GM19240 (cell line): ENCODE measurements around the gene MS4A4A.
"Not testable (repeated sequence)": the region's sequence is repeated elsewhere in the genome, so short reads cannot be mapped to it uniquely, and the experiment has no call there.

Experiments used
- DNase-seq: peaks from one replicate; pipeline ENCODE4 v3.0.0; 2011; ENCODE audit warnings: low spot score; ENCODE audit not compliant: insufficient read length

The MS4A4A gene

GRCh38 chr11:60280412-60280811 is at the start of gene MS4A4A:
TSS of gene MS4A4A (plus strand) at chr11:60280666. CDS start at chr11:60280676, 10 bp downstream.
- DNase-seq, result no peak

GRCh38 chr11:60230681-60231080 is 49.8 kb upstream of the MS4A4A start:
- DNase-seq, result no peak

- DNase-seq, result no peak
Measured at GRCh38 chr11:60235321-60235720, 45.1 kb upstream of the MS4A4A start.

GRCh38 chr11:60240662-60241061 is 39.8 kb upstream of the MS4A4A start:
- DNase-seq, result no peak

- no peak for DNase-seq
Measured at GRCh38 chr11:60241786-60242185, 38.7 kb upstream of the MS4A4A start.

GRCh38 chr11:60242740-60243239 is 37.7 kb upstream of the MS4A4A start, which contains the start of gene MS4A4E:
TSS of gene MS4A4E (minus strand) at chr11:60243137. CDS start at chr11:60230055, 13,082 bp downstream.
- DNase-seq, result no peak

- DNase-seq, result no peak
Measured at GRCh38 chr11:60251485-60252212, 28.8 kb upstream of the MS4A4A start.

GRCh38 chr11:60252213-60253108 is 28.0 kb upstream of the MS4A4A start:
- no peak for DNase-seq

GRCh38 chr11:60257956-60258722 is 22.3 kb upstream of the MS4A4A start:
- DNase-seq, result no peak

- no peak for DNase-seq
Measured at GRCh38 chr11:60261014-60261413, 19.5 kb upstream of the MS4A4A start.

- no peak for DNase-seq
Measured at GRCh38 chr11:60263402-60263801, 17.1 kb upstream of the MS4A4A start.

GRCh38 chr11:60264644-60265043 is 15.8 kb upstream of the MS4A4A start:
- no peak for DNase-seq

GRCh38 chr11:60265373-60266214 is 14.9 kb upstream of the MS4A4A start:
- DNase-seq, result peak; percentile 6

- DNase-seq, result no peak
Measured at GRCh38 chr11:60274416-60274815, 6.0 kb upstream of the MS4A4A start.

- DNase-seq, result no peak
Measured at GRCh38 chr11:60281485-60281884, 1.0 kb downstream of the MS4A4A start.

GRCh38 chr11:60282286-60282685 is 1.8 kb downstream of the MS4A4A start:
- DNase-seq, result no peak

- DNase-seq, result not testable (repeated sequence)
Measured at GRCh38 chr11:60285411-60286126, 5.1 kb downstream of the MS4A4A start.

- DNase-seq, result no peak
Measured at GRCh38 chr11:60288531-60288930, 8.1 kb downstream of the MS4A4A start.

GRCh38 chr11:60292145-60292544 is 11.7 kb downstream of the MS4A4A start:
- no peak for DNase-seq

GRCh38 chr11:60301178-60301577 is 20.7 kb downstream of the MS4A4A start:
- no peak for DNase-seq
